ENCODE data around the gene TMEM231. TPM values are rescaled to one million over a fixed set of nuclear protein-coding genes. Genes with fewer than 3 reads are reported as not detected.

The TMEM231 gene
- total and polyA plus RNA-seq, 5 donors: 3.8 to 7.8 (median 6.4) TPM

Other genes starting within 250 kb of the TMEM231 start
- 10 to 100 TPM; 23.7 to 36.8 (median 27.6) TPM for gene CFDP1, start 122.7 kb downstream of the TMEM231 start, total RNA-seq
- 40.8 TPM for gene CFDP1, start 122.7 kb downstream of the TMEM231 start, polyA plus RNA-seq
- 10 to 100 TPM; 10.9 to 11.2 (median 11.0) TPM for gene TMEM170A, start 91.6 kb downstream of the TMEM231 start, total RNA-seq
- gene TMEM170A, start 91.6 kb downstream of the TMEM231 start, polyA plus RNA-seq: 7.2 TPM
- gene CHST6, start 60.8 kb downstream of the TMEM231 start, total RNA-seq: 1 to 10 TPM; 3.1 to 9.9 (median 4.3) TPM
- 1.9 TPM for gene CHST6, start 60.8 kb downstream of the TMEM231 start, polyA plus RNA-seq
- under 1 TPM; 0.14 to 0.45 (median 0.16) TPM for gene CHST5, start 20.1 kb downstream of the TMEM231 start, total RNA-seq
- gene CHST5, start 20.1 kb downstream of the TMEM231 start, polyA plus RNA-seq: 0.11 TPM
- 100 to 1,000 TPM; 197 to 245 (median 219) TPM for gene GABARAPL2, start 10.1 kb upstream of the TMEM231 start, total RNA-seq
- 262 TPM for gene GABARAPL2, start 10.1 kb upstream of the TMEM231 start, polyA plus RNA-seq
- 10 to 100 TPM; 17.8 to 27.2 (median 22.4) TPM for gene ADAT1, start 67.0 kb upstream of the TMEM231 start, total RNA-seq
- gene ADAT1, start 67.0 kb upstream of the TMEM231 start, polyA plus RNA-seq: 8.4 TPM
- 100 to 1,000 TPM; 101 to 122 (median 110) TPM for gene KARS1, start 91.4 kb upstream of the TMEM231 start, total RNA-seq
- gene KARS1, start 91.4 kb upstream of the TMEM231 start, polyA plus RNA-seq: 92.2 TPM
- gene TERF2IP, start 91.5 kb upstream of the TMEM231 start, total RNA-seq: 10 to 100 TPM; 70.6 to 77.8 (median 75.9) TPM
- gene TERF2IP, start 91.5 kb upstream of the TMEM231 start, polyA plus RNA-seq: 73.8 TPM
- not detected for gene CPHXL2, start 120.8 kb upstream of the TMEM231 start, total RNA-seq
- gene CPHXL2, start 120.8 kb upstream of the TMEM231 start, polyA plus RNA-seq: not detected
- gene DUXB, start 145.2 kb upstream of the TMEM231 start, total RNA-seq: not detected
- not detected for gene DUXB, start 145.2 kb upstream of the TMEM231 start, polyA plus RNA-seq
- not detected for gene CPHXL, start 170.2 kb upstream of the TMEM231 start, total RNA-seq
- not detected for gene CPHXL, start 170.2 kb upstream of the TMEM231 start, polyA plus RNA-seq

All from right cardiac atrium (tissue), 5 donors.